ENCODE measurements around the gene CRIM1.

GRCh38 chr2:36560726-36561125, 205.1 kb downstream of the CRIM1 start:
- no peak for TF ChIP-seq CTCF (IDR thresholded peaks at IDR 0.05 in 4 of 5, conservative IDR thresholded peaks at IDR 0.05 in 1 of 5)
- no peak for TF ChIP-seq POLR2A (IDR thresholded peaks at IDR 0.05)
